Kidney epithelial cell (primary cell): Measurements from ENCODE around the gene RFESD. TPM values are rescaled to one million over a fixed set of nuclear protein-coding genes. Genes with fewer than 3 reads are reported as not detected.

Source experiments
- DNase-seq: peaks from one replicate; pipeline ENCODE4 v3.0.0-alpha.2; 2010; ENCODE audit warnings: low read depth
- H3K27me3 ChIP-seq: 2 replicates; pipeline ENCODE4 v1.6.0; 2011; ENCODE audit warnings: low read length; ENCODE audit not compliant: control insufficient read depth, insufficient read depth
- H3K36me3 ChIP-seq: 2 replicates; pipeline ENCODE4 v1.5.1; 2011; ENCODE audit warnings: low read length; ENCODE audit not compliant: control insufficient read depth, insufficient read depth
- H3K4me3 ChIP-seq: 2 replicates; pipeline ENCODE4 v1.5.1; 2011; ENCODE audit warnings: low read depth, mild to moderate bottlenecking, control low read depth, low read length
- total RNA-seq: library from RNA; depleted of rRNA; stranded (reverse); fragments of >200 nt; gene quantifications from 2 replicates; pipeline ENCODE4 v1.2.3, GENCODE V29; 2015
- TF ChIP-seq, protein P1 (sequence below): IDR thresholded peaks from 2 replicates; pipeline ENCODE4 v1.5.1; 2011; ENCODE audit warnings: mild to moderate bottlenecking, moderate library complexity, low read length, control low read depth, inconsistent platforms; ENCODE audit not compliant: insufficient read depth, poor library complexity, severe bottlenecking

The RFESD gene
- total RNA-seq, 1 donor from 2014 or later, result 0.21 TPM

DNA sequence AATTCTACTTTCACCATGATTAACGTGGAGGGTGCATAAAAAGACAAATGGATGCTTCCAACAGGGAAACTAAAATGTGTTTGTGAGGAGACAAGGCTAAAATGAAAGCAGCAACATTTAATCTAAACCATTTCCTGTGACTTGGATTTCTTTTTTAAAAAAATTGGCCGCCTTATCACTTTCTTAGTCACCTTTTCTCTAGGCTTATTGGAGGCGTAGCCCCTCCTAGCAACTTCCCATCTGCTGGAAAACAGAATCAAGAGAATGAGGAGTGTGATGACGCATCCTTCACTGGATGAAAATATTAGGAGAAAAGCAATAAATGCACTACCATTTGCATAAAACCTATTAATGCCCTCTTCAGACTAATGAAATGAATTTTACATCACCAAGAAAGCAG is 27.5 kb upstream of the RFESD start:
- Histone ChIP-seq H3K36me3 (no peaks in the 10 kb centered on the region), H3K4me3 (no peak overlapping the region), H3K27me3 (peaks cover 17% of the 10 kb centered on the region)
- TF ChIP-seq, protein P1, sequence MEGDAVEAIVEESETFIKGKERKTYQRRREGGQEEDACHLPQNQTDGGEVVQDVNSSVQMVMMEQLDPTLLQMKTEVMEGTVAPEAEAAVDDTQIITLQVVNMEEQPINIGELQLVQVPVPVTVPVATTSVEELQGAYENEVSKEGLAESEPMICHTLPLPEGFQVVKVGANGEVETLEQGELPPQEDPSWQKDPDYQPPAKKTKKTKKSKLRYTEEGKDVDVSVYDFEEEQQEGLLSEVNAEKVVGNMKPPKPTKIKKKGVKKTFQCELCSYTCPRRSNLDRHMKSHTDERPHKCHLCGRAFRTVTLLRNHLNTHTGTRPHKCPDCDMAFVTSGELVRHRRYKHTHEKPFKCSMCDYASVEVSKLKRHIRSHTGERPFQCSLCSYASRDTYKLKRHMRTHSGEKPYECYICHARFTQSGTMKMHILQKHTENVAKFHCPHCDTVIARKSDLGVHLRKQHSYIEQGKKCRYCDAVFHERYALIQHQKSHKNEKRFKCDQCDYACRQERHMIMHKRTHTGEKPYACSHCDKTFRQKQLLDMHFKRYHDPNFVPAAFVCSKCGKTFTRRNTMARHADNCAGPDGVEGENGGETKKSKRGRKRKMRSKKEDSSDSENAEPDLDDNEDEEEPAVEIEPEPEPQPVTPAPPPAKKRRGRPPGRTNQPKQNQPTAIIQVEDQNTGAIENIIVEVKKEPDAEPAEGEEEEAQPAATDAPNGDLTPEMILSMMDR, result no peak
- no peak for DNase-seq

GRCh38 chr5:95619514-95620029 is 27.0 kb upstream of the RFESD start:
- Histone ChIP-seq H3K27me3 (peaks cover 17% of the 10 kb centered on the region), H3K36me3 (no peaks in the 10 kb centered on the region), H3K4me3 (peak overlapping the region; percentile 48)
- TF ChIP-seq, protein P1, result no peak
- DNase-seq, result no peak

DNA sequence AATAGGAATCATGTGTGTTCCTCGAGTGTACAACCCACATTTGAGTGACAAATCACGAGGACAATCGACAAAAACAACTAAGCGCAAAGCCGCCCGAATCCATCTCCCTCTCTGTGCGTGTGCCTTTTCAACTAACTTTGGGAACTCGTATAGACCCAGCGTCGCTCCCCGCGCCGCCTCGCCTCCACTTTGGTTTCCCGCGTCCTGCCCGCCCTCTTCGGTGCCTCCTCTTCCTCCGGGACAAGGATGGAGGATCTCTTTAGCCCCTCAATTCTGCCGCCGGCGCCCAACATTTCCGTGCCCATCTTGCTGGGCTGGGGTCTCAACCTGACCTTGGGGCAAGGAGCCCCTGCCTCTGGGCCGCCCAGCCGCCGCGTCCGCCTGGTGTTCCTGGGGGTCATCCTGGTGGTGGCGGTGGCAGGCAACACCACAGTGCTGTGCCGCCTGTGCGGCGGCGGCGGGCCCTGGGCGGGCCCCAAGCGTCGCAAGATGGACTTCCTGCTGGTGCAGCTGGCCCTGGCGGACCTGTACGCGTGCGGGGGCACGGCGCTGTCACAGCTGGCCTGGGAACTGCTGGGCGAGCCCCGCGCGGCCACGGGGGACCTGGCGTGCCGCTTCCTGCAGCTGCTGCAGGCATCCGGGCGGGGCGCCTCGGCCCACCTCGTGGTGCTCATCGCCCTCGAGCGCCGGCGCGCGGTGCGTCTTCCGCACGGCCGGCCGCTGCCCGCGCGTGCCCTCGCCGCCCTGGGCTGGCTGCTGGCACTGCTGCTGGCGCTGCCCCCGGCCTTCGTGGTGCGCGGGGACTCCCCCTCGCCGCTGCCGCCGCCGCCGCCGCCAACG is 26.3 kb upstream of the RFESD start, which contains the start of gene GPR150:
GPR150 (plus strand) TSS at position 58 of the 840 bp plus-strand sequence; CDS start at position 247, 189 bp downstream.
- no peaks in the 10 kb centered on the region for H3K36me3 ChIP-seq

DNA sequence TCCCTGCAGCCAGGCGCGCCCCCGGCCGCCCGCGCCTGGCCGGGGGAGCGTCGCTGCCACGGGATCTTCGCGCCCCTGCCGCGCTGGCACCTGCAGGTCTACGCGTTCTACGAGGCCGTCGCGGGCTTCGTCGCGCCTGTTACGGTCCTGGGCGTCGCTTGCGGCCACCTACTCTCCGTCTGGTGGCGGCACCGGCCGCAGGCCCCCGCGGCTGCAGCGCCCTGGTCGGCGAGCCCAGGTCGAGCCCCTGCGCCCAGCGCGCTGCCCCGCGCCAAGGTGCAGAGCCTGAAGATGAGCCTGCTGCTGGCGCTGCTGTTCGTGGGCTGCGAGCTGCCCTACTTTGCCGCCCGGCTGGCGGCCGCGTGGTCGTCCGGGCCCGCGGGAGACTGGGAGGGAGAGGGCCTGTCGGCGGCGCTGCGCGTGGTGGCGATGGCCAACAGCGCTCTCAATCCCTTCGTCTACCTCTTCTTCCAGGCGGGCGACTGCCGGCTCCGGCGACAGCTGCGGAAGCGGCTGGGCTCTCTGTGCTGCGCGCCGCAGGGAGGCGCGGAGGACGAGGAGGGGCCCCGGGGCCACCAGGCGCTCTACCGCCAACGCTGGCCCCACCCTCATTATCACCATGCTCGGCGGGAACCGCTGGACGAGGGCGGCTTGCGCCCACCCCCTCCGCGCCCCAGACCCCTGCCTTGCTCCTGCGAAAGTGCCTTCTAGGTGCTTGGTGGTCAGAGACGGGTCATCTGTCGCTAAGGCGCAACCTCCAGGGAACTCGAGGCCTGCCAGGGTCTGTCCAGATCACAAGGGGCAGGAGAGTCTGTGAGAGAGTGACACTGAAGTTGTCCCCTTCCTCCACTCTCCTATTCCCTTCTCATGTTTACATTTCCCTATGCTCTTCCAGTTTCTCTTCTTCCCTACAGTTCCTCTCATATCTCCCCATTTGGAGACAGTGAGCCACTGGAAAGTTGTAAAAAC is 25.4 kb upstream of the RFESD start:
- TF ChIP-seq, protein P1, result no peak
- Histone ChIP-seq H3K27me3 (peaks cover 17% of the 10 kb centered on the region), H3K4me3 (peak overlapping the region; percentile 48), H3K36me3 (no peaks in the 10 kb centered on the region)
- no peak for DNase-seq

More for the DNA sequence above, 26.3 kb upstream of the RFESD start, which contains the start of gene GPR150:
- Histone ChIP-seq H3K27me3 (peaks cover 17% of the 10 kb centered on the region), H3K4me3 (peak within 1 kb of the TSS; percentile 48)
- DNase-seq, result no peak
- TF ChIP-seq, protein P1, result no peak

DNA sequence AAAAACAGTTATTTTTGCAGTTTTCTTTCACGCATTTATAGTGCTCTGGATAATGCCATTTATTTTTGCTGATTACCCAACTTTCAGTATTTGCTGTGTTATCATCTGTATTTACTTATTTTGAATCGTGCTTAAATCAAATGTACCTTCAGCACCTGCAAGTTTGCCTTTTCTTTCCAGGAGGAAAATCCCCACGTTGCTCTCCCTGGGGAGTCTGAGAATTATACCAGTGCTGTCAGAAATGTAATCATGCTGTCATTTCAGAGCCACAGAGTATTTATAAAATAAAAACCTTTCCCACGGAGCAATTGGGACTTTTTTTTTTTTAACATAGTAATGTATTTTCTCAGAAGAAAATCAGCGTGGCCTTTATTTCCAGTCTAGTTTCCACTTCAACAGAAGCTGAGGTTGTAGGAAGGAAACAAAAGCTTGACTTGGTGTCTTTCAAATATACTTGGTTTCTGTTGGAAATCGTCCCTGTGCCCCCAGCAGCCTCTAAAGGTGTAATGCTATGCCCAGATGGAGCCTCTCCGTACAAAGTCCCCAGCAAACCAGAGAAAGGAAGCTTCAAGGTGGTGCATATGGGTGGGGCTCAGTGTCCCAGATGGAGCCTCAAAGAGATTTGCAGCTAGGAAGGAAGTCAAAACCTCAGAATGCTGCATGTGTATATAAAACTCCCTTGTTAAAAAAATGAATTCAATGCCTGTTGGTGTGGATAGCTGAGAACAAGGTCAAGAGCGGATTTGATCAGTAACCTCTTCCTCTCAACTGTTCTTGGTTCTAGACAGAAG is 24.5 kb upstream of the RFESD start:
- no peak for DNase-seq
- Histone ChIP-seq H3K4me3 (no peak overlapping the region), H3K36me3 (no peaks in the 10 kb centered on the region), H3K27me3 (peaks cover 17% of the 10 kb centered on the region)
- TF ChIP-seq, protein P1, result no peak
